Loucy (cell line): ENCODE data around the gene TMEM18.

Source experiments
- H2AFZ ChIP-seq: fragments of 200-600 bp; sonication (generic); 2 replicates; pipeline ENCODE4 v1.6.0; 2016; ENCODE audit warnings: antibody characterized with exemption, mild to moderate bottlenecking, low read length, moderate library complexity
- H3F3A ChIP-seq: fragments of 200-600 bp; 2 replicates; pipeline ENCODE4 v1.6.0; 2016; ENCODE audit warnings: antibody characterized with exemption, low read depth, mild to moderate bottlenecking
- H3K27me3 ChIP-seq: fragments of 200-600 bp; sonication (generic); 2 replicates; pipeline ENCODE4 v1.6.1; 2014; ENCODE audit warnings: low read length, mild to moderate bottlenecking; ENCODE audit not compliant: insufficient read depth, poor library complexity, severe bottlenecking
- H3K36me3 ChIP-seq: fragments of 200-600 bp; sonication (generic); 2 replicates; pipeline ENCODE4 v1.6.1; 2016; ENCODE audit warnings: low read length; ENCODE audit not compliant: insufficient read depth
- H3K4me1 ChIP-seq: fragments of 200-600 bp; sonication (generic); 2 replicates; pipeline ENCODE4 v1.5.1; 2014; ENCODE audit warnings: low read length, mild to moderate bottlenecking; ENCODE audit not compliant: insufficient read depth, poor library complexity, severe bottlenecking
- H3K4me2 ChIP-seq: fragments of 200-600 bp; sonication (generic); 2 replicates; pipeline ENCODE4 v1.6.0; 2014; ENCODE audit warnings: antibody characterized with exemption, low read length, low read depth, mild to moderate bottlenecking; ENCODE audit not compliant: poor library complexity, severe bottlenecking
- H3K4me3 ChIP-seq: fragments of 200-600 bp; sonication (generic); 2 replicates; pipeline ENCODE4 v1.5.1; 2014; ENCODE audit warnings: low read length, mild to moderate bottlenecking, mixed read lengths; ENCODE audit not compliant: poor library complexity, severe bottlenecking
- H3K79me2 ChIP-seq: fragments of 200-600 bp; sonication (generic); 2 replicates; pipeline ENCODE4 v1.6.1; 2014; ENCODE audit warnings: low read length; ENCODE audit not compliant: insufficient read depth
- H3K9ac ChIP-seq: fragments of 200-600 bp; sonication (generic); 2 replicates; pipeline ENCODE4 v1.6.0; 2014; ENCODE audit warnings: mild to moderate bottlenecking, low read depth, low read length, moderate library complexity; ENCODE audit not compliant: poor library complexity, severe bottlenecking
- H3K9me2 ChIP-seq: fragments of 200-600 bp; sonication (generic); replicated peaks from 2 replicates; pipeline ENCODE4 v1.6.1; 2016; ENCODE audit warnings: low read depth, low read length, mixed read lengths
- H3K9me3 ChIP-seq: fragments of 200-600 bp; sonication (generic); 2 replicates; pipeline ENCODE4 v1.6.1; 2014; ENCODE audit warnings: mild to moderate bottlenecking, antibody characterized with exemption, low read length, low read depth; ENCODE audit not compliant: insufficient read depth
- H4K20me1 ChIP-seq: fragments of 200-600 bp; sonication (generic); 2 replicates; pipeline ENCODE4 v1.6.0; 2014; ENCODE audit warnings: antibody characterized with exemption, low read length, mild to moderate bottlenecking; ENCODE audit not compliant: insufficient read depth, poor library complexity, severe bottlenecking
- EZH2phosphoT487 ChIP-seq: fragments of 200-600 bp; IDR thresholded peaks from 2 replicates; pipeline ENCODE4 v1.6.1; 2018; ENCODE audit warnings: antibody characterized with exemption, mild to moderate bottlenecking, moderate library complexity, borderline replicate concordance
- TF ChIP-seq, protein P1 (sequence below): fragments of 200-600 bp; sonication (generic); conservative IDR thresholded peaks from 2 replicates; pipeline ENCODE4 v1.5.1; 2014; ENCODE audit warnings: mild to moderate bottlenecking, antibody characterized with exemption, low read length

The TMEM18 gene

DNA sequence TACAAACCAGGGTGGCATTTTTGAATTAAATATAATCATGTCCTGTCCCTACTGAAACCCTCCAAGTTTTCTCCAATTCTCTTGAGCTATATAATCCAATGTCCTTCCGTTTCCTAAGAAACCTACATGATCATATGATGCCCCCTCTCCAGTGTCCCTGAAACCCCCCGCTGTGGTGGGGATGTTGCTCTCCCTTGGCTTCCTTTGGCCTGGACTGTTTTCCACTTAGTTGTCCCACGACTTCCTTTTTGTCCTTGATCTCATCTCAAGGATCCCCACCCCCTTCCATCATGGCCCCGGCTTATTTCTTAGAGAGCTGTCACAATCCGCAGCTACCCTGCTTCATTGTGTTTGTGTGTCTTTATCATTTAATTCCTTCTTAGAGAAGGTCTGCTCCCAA lies 43.8 kb downstream of the TMEM18 start:
- TF ChIP-seq, protein P1, sequence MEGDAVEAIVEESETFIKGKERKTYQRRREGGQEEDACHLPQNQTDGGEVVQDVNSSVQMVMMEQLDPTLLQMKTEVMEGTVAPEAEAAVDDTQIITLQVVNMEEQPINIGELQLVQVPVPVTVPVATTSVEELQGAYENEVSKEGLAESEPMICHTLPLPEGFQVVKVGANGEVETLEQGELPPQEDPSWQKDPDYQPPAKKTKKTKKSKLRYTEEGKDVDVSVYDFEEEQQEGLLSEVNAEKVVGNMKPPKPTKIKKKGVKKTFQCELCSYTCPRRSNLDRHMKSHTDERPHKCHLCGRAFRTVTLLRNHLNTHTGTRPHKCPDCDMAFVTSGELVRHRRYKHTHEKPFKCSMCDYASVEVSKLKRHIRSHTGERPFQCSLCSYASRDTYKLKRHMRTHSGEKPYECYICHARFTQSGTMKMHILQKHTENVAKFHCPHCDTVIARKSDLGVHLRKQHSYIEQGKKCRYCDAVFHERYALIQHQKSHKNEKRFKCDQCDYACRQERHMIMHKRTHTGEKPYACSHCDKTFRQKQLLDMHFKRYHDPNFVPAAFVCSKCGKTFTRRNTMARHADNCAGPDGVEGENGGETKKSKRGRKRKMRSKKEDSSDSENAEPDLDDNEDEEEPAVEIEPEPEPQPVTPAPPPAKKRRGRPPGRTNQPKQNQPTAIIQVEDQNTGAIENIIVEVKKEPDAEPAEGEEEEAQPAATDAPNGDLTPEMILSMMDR: no peak
- TF ChIP-seq EZH2phosphoT487: no peak
- no peaks in the 10 kb centered on the region for H4K20me1 ChIP-seq
- H3K4me1 ChIP-seq: no peaks in the 10 kb centered on the region
- H3F3A ChIP-seq: no peaks in the 10 kb centered on the region
- H3K36me3 ChIP-seq: no peaks in the 10 kb centered on the region
- no peak overlapping the region for H3K9ac ChIP-seq
- H3K4me2 ChIP-seq: no peak overlapping the region
- no peaks in the 10 kb centered on the region for H3K9me3 ChIP-seq
- no peaks in the 10 kb centered on the region for H3K79me2 ChIP-seq
- H2AFZ ChIP-seq: no peak overlapping the region
- no peaks in the 10 kb centered on the region for H3K9me2 ChIP-seq
- H3K4me3 ChIP-seq: no peak overlapping the region
- no peaks in the 10 kb centered on the region for H3K27me3 ChIP-seq

DNA sequence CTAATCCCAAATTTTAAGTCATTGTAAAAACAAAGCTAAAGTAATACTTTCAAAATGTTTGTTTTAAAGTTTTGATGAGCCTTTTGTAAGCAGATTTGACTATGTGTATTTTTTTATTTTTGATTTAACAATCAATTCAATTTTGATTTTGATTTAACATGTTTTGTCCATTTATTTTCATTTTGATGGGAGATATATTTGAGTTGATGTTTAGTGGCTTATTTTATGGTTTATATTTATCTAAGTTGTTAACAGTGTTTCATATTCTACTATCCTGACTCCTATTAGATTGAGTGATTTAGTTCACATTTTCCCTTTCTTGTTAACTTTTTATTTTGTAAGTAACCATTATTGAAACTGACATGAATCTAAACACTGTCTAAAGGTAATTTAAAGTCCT lies 44.7 kb downstream of the TMEM18 start:
- no peak overlapping the region for H3K9ac ChIP-seq
- no peak overlapping the region for H3K4me3 ChIP-seq
- H3K9me2 ChIP-seq: no peaks in the 10 kb centered on the region
- H3K79me2 ChIP-seq: no peaks in the 10 kb centered on the region
- H3K27me3 ChIP-seq: no peaks in the 10 kb centered on the region
- no peaks in the 10 kb centered on the region for H4K20me1 ChIP-seq
- no peaks in the 10 kb centered on the region for H3F3A ChIP-seq
- H3K9me3 ChIP-seq: no peaks in the 10 kb centered on the region
- no peaks in the 10 kb centered on the region for H3K4me1 ChIP-seq
- H3K4me2 ChIP-seq: no peak overlapping the region
- no peaks in the 10 kb centered on the region for H3K36me3 ChIP-seq
- H2AFZ ChIP-seq: no peak overlapping the region
- TF ChIP-seq, protein P1: no peak
- no peak for TF ChIP-seq EZH2phosphoT487

DNA sequence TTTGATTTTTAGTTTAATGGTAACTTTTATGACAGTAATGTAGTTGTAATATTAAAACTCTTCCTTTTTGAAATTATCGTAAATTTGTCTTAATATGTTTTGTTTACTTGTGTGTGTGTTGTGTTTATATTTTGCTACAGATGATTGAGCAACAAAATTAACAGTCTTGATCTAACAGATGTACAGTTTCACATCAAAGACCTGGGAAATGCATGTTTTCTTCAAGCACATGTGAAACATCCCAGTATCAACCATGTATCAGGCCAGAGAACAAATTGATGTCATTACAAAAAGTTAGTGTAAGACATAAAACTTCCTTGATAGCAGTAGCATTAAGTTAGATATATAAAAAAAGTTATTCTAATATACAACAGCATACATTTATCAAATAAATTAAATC lies 45.5 kb downstream of the TMEM18 start:
- no peak overlapping the region for H3K4me2 ChIP-seq
- H3K4me3 ChIP-seq: no peak overlapping the region
- H3K9me2 ChIP-seq: no peaks in the 10 kb centered on the region
- H3K36me3 ChIP-seq: no peaks in the 10 kb centered on the region
- no peaks in the 10 kb centered on the region for H4K20me1 ChIP-seq
- no peaks in the 10 kb centered on the region for H3K4me1 ChIP-seq
- no peaks in the 10 kb centered on the region for H3K27me3 ChIP-seq
- H3K9me3 ChIP-seq: no peaks in the 10 kb centered on the region
- H3K79me2 ChIP-seq: no peaks in the 10 kb centered on the region
- no peaks in the 10 kb centered on the region for H3F3A ChIP-seq
- H2AFZ ChIP-seq: no peak overlapping the region
- TF ChIP-seq EZH2phosphoT487: no peak
- TF ChIP-seq, protein P1: no peak
- H3K9ac ChIP-seq: no peak overlapping the region
